ENCODE results near the gene TLR3.

GRCh38 chr4:186097386-186097785 is 28.4 kb downstream of the TLR3 start:
- TF ChIP-seq CTCF (IDR thresholded peaks at IDR 0.05) (no peak), POLR2A (IDR thresholded peaks at IDR 0.05) (no peak)
